ENCODE measurements around the gene FGD4. TPM values are rescaled to one million over a fixed set of nuclear protein-coding genes. Genes with fewer than 3 reads are reported as not detected.

The FGD4 gene
- total RNA-seq, 6 donors from 2014 or later = 44.0 to 78.6 (median 55.5) TPM

- H3K4me3 ChIP-seq = no peak overlapping the region
- H3K27me3 ChIP-seq = no peaks in the 10 kb centered on the region
- H3K36me3 ChIP-seq = no peaks in the 10 kb centered on the region
- peak in 1 of 2 donors; percentile 15 for ATAC-seq (ENCODE audit: low FRiP score in 2 of 2)
- peaks cover 15 to 27% (median 21%) of the 10 kb centered on the region in 4 donors for H3K4me1 ChIP-seq
- no peak for TF ChIP-seq POLR2AphosphoS5 (IDR thresholded peaks at IDR 0.05)
- TF ChIP-seq, protein P1, sequence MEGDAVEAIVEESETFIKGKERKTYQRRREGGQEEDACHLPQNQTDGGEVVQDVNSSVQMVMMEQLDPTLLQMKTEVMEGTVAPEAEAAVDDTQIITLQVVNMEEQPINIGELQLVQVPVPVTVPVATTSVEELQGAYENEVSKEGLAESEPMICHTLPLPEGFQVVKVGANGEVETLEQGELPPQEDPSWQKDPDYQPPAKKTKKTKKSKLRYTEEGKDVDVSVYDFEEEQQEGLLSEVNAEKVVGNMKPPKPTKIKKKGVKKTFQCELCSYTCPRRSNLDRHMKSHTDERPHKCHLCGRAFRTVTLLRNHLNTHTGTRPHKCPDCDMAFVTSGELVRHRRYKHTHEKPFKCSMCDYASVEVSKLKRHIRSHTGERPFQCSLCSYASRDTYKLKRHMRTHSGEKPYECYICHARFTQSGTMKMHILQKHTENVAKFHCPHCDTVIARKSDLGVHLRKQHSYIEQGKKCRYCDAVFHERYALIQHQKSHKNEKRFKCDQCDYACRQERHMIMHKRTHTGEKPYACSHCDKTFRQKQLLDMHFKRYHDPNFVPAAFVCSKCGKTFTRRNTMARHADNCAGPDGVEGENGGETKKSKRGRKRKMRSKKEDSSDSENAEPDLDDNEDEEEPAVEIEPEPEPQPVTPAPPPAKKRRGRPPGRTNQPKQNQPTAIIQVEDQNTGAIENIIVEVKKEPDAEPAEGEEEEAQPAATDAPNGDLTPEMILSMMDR (IDR thresholded peaks at IDR 0.05) = no peak
- TF ChIP-seq EP300 (IDR thresholded peaks at IDR 0.05) = no peak
- TF ChIP-seq POLR2A (IDR thresholded peaks at IDR 0.05) = no peak
- 62 to 89% methylated on average over 3 to 5 of the region's 5 CpGs for WGBS, 2 donors
- H3K27ac ChIP-seq = peak overlapping the region in 1 of 4 donors; percentile 26
- H3K9me3 ChIP-seq = no peaks in the 10 kb centered on the region
- no peak for DNase-seq
Observed at GRCh38 chr12:32418903-32419519, 19.7 kb downstream of the FGD4 start.

DNA sequence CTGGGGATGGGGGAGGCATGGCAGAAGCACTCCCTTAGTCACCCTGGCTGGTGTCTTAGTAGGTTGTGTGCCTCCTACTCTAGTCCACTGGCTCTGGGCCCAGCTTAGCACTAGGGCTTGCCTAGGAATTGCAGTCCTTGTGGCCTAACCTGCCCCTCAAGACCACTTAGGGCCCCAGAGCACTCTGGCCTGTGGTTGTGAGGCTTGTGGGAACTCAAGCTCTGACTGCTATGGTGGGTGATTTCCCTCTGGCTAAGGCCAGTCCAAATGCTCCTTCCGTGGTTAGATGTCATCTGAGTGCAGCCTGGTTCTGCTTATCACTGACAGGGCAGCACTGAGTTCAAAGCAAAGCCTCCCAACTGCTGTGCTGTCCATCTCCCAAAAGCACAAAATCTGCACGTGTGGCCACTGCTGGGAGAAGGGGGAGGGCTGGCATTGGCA lies 20.2 kb downstream of the FGD4 start:
- no peaks in the 10 kb centered on the region for H3K27me3 ChIP-seq
- H3K36me3 ChIP-seq = no peaks in the 10 kb centered on the region
- H3K9me3 ChIP-seq = no peaks in the 10 kb centered on the region
- H3K4me1 ChIP-seq = peaks cover 15 to 27% (median 21%) of the 10 kb centered on the region in 4 donors
- WGBS, 2 donors = 0 to 9% methylated on average over 1 to 2 of the region's 2 CpGs
- DNase-seq (peak in 1 of 2 donors; percentile 83), ATAC-seq (ENCODE audit: low FRiP score in 2 of 2) (peak; percentile 31 to 79)
- peak overlapping the region in 1 of 4 donors; percentile 26 for H3K27ac ChIP-seq
- TF ChIP-seq POLR2AphosphoS5 (IDR thresholded peaks at IDR 0.05) = no peak
- H3K4me3 ChIP-seq = no peak overlapping the region

GRCh38 chr12:32420356-32420755 lies 21.0 kb downstream of the FGD4 start:
- WGBS, 2 donors = 77 to 83% methylated on average over 2 of the region's 2 CpGs
- no peak for ATAC-seq (ENCODE audit: low FRiP score in 2 of 2)
- no peak overlapping the region for H3K4me3 ChIP-seq

DNA sequence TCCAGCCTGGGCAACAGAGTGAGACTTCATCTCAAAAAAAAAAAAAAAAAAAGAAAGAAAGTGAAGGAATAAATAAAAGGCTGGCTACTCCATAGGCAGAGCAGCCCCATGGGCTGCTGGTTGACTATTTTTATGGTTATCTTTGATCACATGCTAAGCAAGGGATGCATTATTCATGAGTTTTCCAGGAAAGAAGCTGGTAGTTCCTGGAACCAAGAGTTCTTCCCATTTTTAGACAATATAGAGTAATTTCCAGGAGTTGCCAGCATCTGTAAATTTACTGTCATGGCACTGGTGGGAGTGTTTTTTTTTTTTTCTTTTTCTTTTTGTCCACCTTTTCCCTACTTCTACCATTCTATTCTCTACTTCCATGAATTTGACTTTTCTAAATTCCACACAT lies 24.2 kb downstream of the FGD4 start:
- no peak overlapping the region for H3K4me3 ChIP-seq
- DNase-seq (no peak), ATAC-seq (ENCODE audit: low FRiP score in 2 of 2) (no peak)
- peak overlapping the region in 2 of 4 donors; percentile 3 to 15 for H3K27ac ChIP-seq
- H3K4me1 ChIP-seq = peaks cover 15 to 27% (median 21%) of the 10 kb centered on the region in 4 donors
- no peaks in the 10 kb centered on the region for H3K36me3 ChIP-seq
- TF ChIP-seq EP300 (IDR thresholded peaks at IDR 0.05) (no peak), POLR2AphosphoS5 (IDR thresholded peaks at IDR 0.05) (no peak), POLR2A (IDR thresholded peaks at IDR 0.05) (no peak)
- TF ChIP-seq, protein P1 (IDR thresholded peaks at IDR 0.05) = no peak
- H3K27me3 ChIP-seq = no peaks in the 10 kb centered on the region
- H3K9me3 ChIP-seq = peaks cover 0 to 5% (median 0%) of the 10 kb centered on the region in 4 donors

More at GRCh38 chr12:32420356-32420755, 21.0 kb downstream of the FGD4 start:
- Histone ChIP-seq H3K9me3 (no peaks in the 10 kb centered on the region), H3K27ac (no peak overlapping the region), H3K36me3 (no peaks in the 10 kb centered on the region), H3K27me3 (no peaks in the 10 kb centered on the region), H3K4me1 (peaks cover 15 to 27% (median 21%) of the 10 kb centered on the region in 4 donors)
- TF ChIP-seq EP300 (IDR thresholded peaks at IDR 0.05) = no peak
- no peak for TF ChIP-seq POLR2AphosphoS5 (IDR thresholded peaks at IDR 0.05)
- no peak for TF ChIP-seq POLR2A (IDR thresholded peaks at IDR 0.05)
- TF ChIP-seq, protein P1 (IDR thresholded peaks at IDR 0.05) = no peak
- DNase-seq = no peak

- peaks cover 0 to 9% (median 4%) of the 10 kb centered on the region in 4 donors for H3K4me1 ChIP-seq
- ATAC-seq (ENCODE audit: low FRiP score in 2 of 2) (no peak), DNase-seq (no peak)
- no peak overlapping the region for H3K27ac ChIP-seq
- WGBS, 2 donors = 79 to 83% methylated on average over 6 of the region's 6 CpGs
- H3K9me3 ChIP-seq = peaks cover 0 to 5% (median 2%) of the 10 kb centered on the region in 4 donors
- peaks cover 0 to 3% (median 0%) of the 10 kb centered on the region in 4 donors for H3K36me3 ChIP-seq
- no peak overlapping the region for H3K4me3 ChIP-seq
- TF ChIP-seq, protein P1 (IDR thresholded peaks at IDR 0.05) = no peak
- H3K27me3 ChIP-seq = no peaks in the 10 kb centered on the region
Observed at GRCh38 chr12:32431025-32431424, 31.7 kb downstream of the FGD4 start.
